ENCODE measurements around the gene SLC35D2.

DNA sequence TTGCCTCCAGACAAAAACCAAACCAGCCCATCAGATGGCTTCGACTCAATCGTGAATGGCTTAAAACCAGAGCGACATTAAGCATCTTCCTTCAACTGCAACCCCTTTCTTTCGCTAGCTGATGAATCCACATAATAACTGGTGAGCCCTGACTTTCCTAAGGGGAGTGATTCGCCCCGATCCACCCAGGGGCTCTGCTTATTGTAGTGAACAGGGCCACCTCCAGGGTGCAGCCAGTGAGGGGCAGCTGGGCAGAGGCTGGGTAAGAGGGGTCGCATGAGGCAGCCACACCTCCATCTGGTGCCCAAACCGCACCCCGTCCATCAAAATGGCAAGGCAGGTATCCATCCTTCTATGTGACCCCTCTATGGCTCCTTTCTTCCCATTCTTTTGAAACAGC is 38.0 kb downstream of the SLC35D2 start:
- TF ChIP-seq, protein P1, sequence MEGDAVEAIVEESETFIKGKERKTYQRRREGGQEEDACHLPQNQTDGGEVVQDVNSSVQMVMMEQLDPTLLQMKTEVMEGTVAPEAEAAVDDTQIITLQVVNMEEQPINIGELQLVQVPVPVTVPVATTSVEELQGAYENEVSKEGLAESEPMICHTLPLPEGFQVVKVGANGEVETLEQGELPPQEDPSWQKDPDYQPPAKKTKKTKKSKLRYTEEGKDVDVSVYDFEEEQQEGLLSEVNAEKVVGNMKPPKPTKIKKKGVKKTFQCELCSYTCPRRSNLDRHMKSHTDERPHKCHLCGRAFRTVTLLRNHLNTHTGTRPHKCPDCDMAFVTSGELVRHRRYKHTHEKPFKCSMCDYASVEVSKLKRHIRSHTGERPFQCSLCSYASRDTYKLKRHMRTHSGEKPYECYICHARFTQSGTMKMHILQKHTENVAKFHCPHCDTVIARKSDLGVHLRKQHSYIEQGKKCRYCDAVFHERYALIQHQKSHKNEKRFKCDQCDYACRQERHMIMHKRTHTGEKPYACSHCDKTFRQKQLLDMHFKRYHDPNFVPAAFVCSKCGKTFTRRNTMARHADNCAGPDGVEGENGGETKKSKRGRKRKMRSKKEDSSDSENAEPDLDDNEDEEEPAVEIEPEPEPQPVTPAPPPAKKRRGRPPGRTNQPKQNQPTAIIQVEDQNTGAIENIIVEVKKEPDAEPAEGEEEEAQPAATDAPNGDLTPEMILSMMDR (IDR thresholded peaks at IDR 0.05), result no peak
- no peak for TF ChIP-seq POLR2A (IDR thresholded peaks at IDR 0.05)
